Astrocyte (in vitro differentiated cells and primary cell): Measurements from ENCODE around the gene GLB1L2.

Experiments
- EZH2 ChIP-seq: IDR thresholded peaks from 2 replicates; pipeline ENCODE4 v1.6.1; 2012; ENCODE audit warnings: mild to moderate bottlenecking, low read length, inconsistent platforms; ENCODE audit not compliant: insufficient read depth
- TF ChIP-seq, protein P1 (sequence below): IDR thresholded peaks from 2 replicates; pipeline ENCODE4 v1.5.1; 2011; ENCODE audit warnings: low read depth, mild to moderate bottlenecking, inconsistent platforms, low read length, moderate library complexity; ENCODE audit not compliant: insufficient read depth

- TF ChIP-seq, protein P1, sequence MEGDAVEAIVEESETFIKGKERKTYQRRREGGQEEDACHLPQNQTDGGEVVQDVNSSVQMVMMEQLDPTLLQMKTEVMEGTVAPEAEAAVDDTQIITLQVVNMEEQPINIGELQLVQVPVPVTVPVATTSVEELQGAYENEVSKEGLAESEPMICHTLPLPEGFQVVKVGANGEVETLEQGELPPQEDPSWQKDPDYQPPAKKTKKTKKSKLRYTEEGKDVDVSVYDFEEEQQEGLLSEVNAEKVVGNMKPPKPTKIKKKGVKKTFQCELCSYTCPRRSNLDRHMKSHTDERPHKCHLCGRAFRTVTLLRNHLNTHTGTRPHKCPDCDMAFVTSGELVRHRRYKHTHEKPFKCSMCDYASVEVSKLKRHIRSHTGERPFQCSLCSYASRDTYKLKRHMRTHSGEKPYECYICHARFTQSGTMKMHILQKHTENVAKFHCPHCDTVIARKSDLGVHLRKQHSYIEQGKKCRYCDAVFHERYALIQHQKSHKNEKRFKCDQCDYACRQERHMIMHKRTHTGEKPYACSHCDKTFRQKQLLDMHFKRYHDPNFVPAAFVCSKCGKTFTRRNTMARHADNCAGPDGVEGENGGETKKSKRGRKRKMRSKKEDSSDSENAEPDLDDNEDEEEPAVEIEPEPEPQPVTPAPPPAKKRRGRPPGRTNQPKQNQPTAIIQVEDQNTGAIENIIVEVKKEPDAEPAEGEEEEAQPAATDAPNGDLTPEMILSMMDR = no peak
- TF ChIP-seq EZH2 = no peak
Observed at GRCh38 chr11:134328433-134328832, 3.4 kb upstream of the GLB1L2 start.
